ENCODE measurements around the gene CAPS.

CAPS gene

DNA sequence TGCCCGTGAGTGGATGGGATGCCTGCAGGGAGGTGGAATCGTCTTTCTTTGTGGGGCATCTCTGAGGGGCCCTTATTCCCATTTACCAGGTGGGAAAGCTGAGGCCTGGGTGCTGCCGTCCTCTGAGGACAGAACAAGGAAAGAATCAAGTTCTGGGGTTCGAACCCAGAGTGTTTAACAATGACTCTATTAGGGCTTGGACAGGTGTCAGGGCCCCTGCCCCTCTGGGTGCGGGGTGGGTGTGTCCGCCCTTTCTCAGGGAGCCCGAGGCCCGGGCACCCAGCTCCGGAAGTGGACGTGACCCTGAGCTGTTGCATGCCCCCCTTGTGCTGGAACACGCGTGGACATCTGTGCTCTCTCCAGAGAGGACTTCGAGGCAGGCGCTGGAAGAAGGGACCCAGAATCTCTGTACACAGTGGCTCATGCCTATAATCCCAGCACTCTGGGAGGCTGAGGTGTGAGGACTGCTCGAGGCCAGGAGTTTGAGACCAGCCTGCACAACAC is 21.2 kb upstream of the CAPS start:
- DNase-seq, result peak; percentile 25

DNA sequence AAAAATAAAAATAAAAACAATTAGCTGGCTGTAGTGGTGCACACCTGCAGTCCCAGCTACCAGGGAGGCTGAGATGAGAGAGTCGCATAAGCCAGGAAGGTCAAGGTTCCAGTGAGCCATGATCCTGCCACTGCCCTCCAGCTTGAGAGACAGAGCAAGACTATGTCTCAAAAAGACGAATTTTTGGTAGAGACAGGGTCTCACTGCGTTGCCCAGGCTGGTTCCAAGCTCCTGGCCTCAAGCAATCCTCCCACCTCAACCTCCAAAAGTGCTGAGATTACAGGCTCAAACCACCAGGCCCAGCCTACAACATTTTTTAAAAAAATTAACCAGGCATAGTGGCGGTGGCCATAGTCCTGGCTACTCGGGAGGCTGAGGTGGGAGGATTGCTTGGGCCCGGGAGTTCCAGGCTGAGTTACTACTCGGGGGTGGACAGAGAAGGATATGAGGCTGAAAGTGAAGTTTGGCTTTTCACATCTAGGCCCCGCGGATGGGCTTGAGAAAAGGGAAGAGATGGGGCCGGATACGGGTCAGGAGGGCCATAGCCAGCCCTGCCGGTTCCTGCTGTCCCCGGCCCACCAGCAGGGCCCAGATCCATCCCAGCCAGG is 20.7 kb upstream of the CAPS start:
- no peak for DNase-seq

DNA sequence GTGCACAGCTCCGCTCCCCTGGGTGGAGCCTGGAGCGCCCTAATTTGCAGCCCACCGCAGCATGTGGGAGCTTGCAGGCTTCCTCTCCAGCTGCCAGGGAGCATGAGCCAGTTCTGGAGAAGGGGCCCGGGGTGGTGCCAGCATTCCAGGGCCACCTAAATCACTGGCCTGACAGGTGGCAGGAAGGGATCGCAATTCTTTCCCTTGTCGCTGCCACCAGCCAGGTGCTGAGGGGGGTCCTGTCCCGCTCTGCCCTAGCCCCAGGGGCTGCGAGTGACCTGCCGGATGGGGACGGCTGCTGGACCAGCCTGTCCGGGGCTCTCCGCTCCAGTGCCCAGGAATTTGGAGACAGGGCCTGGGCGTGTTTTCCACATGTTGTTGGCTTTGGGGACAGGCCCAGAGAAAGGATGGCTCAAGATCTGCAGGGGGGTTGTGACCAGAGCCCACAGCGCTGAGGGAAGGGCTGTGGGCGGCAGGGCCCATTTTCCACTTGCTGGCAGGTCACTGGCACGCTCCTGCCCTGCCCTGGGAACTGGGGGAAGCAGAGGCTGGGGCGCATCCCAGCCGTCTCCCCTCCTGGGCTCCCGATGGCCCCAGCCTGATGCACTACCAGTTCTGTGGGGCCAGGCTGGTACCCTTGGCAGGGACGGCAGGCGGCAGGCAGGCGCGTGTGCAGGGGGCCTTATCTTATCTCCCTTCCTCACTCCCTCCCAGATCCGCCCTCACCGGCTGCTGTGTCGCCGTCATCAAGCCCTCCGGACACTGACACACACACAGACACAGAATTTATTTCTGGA is 19.9 kb upstream of the CAPS start:
- DNase-seq, result peak; percentile 52

DNA sequence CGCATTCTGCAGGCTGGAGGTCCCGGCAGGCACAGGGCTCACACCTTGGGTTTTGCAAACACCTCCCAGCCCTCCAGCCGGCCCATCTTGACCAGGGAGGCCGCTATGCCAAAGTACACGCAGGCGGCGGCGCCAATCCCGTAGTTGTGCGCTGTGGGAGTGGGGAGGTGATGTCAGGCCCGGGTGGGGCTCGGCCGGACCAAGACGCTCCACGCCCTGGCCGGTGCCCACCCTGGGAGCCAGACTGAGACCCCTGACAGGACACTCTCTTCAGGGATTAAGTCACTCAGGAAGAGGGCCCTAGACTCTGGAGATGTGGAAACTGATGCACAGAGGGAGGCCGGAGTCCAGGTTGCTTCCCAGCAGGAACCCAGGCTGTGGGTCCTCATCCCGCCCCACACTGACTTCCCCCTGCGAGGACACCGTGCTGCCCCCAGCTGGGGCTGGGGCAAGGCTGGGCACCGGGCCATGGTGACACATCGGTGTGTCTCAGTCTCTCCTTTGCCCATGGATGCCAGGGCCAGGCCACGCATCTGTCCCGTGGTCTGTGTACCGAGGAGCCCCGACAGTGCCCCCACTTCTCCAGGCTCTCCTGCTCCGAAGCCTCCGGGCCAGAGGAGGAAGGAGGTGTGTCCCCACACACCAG is 19.2 kb upstream of the CAPS start:
- peak; percentile 24 for DNase-seq

DNA sequence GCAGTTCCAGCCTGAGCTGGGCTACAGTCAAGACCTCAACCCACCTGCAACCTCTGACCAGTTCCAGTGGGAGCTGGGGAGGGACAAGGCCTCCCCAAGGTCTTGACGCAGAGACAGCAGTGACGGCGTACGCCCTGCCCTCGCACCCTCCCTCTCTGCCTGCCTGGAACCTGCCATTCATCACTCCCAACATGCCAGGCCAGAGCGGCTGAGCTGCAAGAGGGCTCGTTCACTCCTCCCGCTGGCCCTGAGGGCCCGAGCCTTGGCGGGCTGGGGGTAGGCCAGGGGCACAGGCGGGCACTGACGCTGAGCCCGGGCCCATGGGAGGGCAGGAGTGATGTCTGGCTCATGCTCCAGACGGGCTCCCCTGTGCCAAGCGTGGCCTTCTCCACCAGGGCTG is 18.6 kb upstream of the CAPS start:
- peak; percentile 17 for DNase-seq

DNA sequence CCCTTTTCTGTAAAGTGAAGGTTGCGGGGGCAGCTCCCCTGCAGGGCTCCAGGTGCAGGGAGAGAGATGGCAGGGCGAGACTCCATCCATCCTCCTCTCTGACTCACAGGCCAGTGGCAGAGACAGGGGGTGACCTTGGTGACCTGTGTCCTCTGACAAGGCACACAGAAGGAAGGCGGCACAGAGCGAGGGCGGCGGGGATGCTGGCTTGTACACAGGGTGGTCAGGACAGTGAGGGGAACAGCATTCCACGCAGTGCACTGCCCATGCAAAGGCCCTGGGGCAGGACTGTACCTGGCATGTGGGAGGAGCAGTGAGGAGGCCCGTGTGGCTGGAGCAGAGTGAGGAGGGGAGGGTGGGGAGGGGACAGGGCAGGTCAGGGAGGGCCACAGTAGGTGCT is 18.2 kb upstream of the CAPS start:
- no peak for DNase-seq

DNA sequence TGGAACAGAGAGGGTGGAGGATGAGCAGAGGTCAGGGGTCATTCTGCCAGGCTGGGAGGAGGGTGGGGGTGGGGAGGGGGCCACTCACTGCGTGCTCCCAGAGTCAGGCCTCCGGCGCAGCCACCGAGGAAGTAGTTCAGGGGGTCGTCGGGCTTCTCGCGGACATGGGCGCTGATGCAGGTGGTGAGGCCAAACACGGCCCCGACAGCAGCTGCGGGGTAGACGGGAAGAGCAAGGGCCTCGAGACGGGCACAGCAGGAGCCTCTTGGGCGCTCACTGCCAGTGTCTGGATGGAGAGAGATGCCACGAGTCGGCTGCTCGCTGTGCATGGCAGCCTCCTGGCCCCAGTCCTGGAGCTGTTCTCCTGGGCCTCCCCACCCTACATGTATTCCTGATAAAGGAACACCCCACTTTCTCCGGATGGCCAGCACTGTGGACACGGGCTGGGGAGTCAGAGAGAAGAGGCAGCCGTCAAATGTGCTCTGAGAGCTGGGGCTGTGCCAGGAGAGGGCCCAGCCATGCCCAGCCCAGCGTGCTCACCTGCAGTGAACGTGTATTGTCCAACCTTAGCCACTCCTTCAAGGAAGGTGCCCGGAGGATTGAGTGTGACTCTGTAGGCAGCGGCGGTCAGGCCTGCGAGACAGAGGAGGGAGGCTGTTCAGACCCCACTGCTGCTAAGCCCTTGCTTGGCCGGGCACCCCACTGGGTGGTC is 17.5 kb upstream of the CAPS start:
- DNase-seq, result peak; percentile 17

DNA sequence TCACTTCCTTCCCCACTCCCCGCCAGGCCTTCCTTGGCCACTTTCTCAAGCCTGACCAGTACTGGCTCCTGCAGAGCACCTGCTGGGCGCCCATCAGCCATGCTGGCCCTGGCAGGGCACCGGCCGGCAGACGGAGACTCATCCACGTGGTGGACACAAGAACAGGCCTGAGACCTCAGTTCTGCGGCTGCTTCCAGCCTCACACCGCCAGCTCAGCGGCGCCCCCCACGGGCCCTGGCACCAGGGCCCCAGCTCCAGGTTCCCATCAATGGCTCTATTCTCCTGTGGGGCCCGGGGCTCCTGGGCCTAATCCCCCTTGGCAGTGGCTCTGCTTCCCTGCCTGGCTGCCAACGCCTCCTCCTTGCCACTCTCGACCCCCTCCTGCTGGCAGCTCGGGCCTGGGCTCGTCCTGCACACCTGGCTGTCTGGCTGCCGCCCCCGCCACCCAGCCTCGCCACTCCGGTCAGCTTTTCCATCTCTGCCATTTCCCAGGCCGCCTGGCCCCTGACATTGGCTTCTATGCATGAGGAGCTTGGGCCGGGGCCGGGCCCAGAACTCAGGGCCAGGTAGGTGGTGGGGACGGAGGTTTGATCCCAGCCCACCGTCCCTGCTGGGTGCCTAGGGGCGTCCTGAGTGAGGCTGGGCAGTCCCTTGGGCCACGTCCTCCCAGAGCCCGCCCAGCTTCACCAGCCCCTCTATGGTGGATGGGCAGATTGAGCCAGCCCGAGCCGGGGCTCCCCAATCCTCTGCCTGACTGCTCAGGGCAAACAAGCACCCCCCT is 16.7 kb upstream of the CAPS start:
- peak; percentile 13 for DNase-seq

DNA sequence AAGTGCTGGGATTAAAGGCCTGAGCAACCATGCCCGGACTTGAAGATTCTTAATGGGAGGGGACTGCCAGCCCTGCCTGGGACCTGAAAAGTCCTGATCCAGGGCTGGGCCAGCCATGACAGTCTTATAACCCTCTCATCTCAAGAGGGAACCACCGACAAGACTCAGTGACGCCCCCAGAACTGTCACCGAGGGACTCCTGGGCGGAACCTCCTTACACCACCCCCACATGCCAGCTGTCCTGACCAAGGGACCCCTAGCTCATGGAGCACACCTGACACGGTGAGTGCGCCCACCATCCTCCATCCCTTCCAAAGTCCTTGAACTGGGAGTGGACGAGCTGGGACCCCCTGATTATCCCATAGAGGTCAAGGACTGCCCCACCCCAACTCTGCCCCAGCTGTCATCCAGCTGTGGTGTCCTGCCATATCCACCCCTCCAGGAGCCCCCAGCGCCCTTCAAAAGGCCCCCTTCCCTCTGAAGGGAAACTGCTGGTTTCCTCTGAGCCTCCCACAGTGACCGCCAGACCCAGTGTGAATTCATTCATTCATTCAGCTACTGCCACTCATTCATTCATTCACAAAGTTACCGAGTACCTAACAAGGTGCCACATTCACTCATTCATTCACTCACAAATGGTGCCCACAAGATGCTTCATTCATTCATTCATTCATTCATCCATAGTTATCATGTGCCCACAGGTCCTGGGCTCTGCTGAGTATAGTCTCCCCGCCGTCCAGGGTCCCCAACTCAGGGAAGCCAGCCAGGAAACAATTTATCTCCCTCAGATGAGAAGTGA is 14.1 kb upstream of the CAPS start:
- no peak for DNase-seq

DNA sequence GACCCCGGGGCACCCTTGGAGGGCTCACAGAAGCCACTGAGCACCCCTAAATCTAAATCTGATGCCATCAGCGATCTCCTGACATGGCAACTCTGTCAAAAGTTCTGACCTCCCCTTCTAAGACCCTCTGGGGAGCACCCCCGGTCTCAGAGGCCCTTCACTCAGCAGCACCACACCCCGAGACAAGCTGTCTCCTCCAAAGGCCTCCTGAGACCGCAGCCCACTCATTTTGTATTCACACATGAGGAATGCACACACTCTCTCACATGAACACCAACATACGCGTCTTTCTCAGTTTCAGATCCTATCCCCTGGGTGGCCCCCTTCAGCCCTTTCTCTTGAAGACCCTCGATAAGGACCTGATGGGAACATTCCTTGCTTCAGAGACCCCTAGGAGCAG is 13.1 kb upstream of the CAPS start:
- no peak for DNase-seq

DNA sequence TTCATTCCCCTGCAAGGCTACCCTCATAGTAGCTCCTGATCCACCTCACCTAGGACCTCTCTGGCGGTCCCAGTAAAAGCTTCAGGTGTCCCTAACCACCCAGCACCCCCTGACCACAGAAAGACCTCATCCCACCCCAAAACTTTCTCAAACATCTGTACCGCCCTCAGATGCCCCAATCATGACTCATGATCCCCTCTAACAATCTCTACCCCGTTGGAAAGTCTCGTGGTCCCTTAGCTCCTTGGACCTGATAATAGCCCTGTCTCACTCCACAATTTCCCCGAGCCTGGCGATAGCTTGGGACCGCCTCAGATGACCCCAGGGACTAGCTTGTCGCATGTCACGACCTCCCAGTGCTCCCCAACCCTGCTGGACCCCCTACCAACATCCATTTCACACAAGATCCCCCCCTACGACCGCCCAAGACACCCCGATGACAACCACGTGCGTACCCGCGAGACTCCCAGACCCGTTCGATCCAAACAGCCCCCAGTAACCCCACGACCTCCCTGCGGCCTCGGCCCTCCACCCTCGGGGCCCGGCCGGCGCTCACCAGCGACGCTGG is 10.9 kb upstream of the CAPS start:
- peak; percentile 22 for DNase-seq

DNA sequence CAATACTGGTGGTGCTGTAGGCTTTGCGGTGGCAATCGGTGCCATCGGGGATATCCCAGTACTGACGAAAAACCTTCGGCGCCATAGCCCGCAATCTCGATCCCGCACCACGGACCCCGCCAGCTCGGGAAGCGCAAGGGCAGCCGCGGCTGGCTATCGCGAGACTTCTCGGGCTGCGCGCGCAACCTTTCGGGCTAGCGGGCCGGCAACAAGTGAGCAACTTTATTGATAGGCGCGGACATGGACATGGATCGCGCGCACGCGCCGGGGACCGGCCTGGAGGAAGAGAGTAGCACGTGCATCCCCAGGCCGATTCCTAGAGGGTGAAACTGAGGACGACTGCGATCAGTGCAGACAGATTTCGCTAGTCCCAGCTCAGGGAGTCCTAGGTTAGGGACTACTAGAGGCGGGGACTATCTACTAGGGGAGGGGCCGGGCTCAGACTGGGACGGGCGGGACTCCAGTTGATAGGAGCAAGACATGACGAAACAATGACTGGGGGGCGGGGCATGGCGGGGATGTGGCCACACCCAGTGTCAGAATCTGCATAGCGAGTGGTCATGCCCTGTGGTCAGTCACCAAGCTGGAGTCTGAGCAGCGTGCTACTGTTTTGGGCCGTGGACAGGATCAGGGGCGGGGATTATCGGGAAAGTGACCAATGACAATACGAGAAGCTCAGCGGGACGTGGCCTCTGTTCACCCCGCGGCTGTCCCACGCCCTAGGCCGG is 10.3 kb upstream of the CAPS start, which contains the start of gene NDUFA11:
Gene NDUFA11, minus strand, starts transcription at position 167 of the 728 bp plus-strand sequence. Its CDS starts 82 bp downstream, at position 85.
- DNase-seq, result peak; percentile 98

DNA sequence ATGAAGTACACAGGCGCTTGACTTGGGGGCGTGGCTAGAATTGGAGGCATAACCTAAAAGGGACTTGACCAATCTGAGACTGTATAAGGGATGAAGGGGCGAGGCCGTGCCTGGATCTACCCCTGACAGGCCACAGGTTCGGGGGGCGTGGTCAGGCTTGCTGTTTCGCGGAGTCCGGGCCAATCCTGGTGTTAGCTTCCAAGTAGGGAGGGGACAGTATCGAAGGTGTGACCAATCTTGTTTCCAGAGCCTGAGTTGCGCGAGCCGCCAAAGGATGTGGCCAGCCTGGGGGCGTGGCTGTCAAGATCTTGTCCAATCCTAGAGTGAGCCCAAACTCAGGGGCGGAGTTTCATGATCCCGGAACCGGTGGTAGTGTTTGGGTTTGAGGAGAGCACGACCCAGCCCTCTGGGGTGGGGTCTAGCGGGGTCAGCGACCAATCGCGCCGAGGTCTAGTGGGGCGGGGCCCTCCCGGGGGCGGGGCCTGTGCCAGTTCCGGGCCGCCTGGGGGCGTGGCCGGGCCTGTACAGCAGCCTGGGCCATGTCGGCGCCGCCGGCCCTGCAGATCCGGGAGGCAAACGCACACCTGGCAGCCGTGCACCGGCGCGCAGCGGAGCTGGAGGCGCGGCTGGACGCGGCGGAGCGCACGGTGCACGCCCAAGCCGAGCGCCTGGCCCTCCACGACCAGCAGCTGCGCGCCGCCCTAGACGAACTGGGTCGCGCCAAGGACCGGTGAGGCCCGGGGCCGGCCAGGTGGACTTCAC is 9.5 kb upstream of the CAPS start, which contains the start of gene VMAC:
Gene VMAC, plus strand, starts transcription at position 521 of the 762 bp plus-strand sequence. Its CDS starts 19 bp downstream, at position 540.
- DNase-seq, result peak; percentile 100

DNA sequence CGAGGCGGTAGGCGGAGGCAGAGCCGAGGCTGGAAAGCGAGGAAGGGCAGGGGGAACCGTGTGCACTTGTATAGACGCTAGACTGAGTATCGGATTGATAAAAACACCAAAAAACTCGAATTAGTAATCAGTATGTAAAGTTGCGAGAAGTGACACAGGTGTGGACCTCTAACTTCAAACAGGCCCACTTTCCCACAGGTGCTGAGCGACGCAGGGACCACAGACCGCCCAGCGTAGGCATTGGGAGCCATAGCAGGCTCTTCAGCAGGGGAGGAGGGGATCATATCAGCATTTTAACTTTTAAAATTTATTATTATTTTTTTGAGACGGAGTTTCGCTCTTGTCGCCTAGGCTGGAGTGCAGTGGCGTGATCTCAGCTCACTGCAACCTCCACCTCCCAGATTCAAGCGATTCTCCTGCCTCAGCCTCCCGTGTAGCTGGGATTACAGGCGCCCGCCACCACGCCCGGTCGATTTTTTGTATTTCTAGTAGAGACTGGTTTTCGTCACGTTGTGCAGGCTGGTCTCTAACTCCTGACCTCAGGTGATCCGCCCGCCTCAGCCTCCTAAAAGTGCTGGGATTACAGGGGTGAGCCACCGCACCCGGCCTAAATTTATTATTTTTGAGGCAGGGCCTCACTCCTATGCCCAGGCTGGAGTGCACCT is 8.8 kb upstream of the CAPS start:
- DNase-seq, result no peak

DNA sequence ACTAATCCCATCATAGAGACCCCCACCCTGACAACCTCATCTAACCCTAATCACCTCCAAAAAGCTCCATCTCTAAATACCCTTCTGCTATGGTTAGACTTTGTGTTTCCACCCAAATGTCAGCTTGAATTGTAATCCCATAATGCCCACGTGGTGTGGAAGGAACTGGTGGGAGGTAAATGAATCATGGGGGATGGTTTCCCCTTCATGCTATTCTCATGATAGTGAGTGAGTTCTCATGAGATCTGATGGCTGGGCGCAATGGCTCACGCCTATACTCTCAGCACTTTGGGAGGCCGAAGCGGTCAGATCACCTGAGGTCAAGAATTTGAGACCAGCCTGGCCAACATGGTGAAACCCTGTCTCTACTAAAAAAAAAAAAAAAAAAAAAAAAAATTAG is 6.8 kb upstream of the CAPS start:
- no peak for DNase-seq

DNA sequence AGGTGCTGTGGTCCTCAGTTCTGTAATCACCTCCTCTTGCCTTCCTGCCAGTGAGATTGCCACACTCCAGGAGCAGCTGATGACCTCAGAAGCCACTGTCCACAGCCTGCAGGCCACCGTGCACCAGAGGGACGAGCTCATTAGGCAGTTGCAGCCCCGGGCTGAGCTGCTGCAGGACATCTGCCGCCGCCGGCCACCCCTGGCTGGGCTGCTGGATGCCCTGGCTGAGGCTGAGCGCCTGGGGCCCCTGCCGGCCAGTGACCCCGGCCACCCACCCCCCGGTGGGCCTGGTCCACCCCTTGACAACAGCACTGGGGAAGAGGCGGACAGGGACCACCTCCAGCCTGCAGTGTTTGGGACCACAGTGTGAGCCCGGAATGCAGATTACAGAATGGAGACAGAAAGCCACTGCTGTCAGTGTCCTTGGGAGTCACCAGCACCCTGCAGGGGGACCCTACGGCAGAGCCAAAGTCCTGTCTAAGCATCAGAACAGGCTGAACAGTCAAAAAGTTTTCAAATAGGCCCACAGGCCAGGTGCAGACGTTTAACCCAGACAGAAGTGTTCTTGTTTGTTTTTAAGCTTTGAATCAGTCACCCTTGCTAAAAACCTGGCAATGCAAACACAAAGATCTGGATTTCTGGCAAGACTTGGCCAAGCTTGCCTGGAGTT is 5.1 kb upstream of the CAPS start:
- no peak for DNase-seq

DNA sequence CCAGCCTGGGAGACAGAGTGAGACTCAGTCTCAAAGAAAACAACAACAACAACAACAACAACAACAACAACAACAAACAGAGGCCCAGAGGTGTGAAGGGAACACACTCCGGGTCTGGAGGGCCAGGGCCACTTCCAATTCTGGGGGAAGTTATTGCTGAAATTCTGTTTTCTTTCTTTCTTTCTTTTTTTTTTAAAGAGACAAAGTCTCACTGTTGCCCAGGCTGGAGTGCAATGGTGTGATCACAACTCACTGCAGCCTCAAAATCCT is 3.5 kb upstream of the CAPS start:
- DNase-seq, result no peak

DNA sequence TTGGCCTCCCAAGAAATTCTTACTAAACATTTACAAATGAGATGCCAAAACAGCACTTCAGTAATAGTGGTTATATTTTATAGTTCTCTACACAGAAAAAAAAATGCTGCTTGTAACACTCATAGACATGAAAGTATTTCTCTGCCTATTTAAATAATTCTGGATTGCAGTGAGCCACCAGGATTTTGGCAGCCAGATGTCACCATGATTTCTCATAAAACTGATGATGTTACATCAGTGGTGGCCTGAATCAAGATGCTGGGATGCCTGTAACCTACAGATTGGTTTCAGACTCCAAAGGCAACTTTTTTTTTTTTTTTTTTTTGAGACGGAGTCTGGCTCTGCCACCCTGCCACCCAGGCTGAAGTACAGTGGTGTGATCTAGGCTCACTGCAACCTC is 2.7 kb upstream of the CAPS start:
- DNase-seq, result no peak

DNA sequence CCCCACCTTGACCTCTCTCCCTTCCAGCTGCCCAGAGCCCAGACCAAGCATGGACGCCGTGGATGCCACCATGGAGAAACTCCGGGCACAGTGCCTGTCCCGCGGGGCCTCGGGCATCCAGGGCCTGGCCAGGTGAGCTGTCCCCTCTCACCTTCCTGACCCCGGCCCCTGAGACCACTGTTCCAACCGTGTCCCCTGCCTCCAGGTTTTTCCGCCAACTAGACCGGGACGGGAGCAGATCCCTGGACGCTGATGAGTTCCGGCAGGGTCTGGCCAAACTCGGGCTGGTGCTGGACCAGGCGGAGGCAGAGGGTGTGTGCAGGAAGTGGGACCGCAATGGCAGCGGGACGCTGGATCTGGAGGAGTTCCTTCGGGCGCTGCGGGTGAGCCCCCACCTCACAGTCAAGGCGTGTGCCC is 312 bp downstream of the CAPS start:
- DNase-seq, result no peak
